Retinal pigment epithelial cell (primary cell): Measurements from ENCODE around the gene HIC2.
A peak's percentile ranks its signal among the peaks of the same experiment; 100 is the strongest.
"Not testable (repeated sequence)": the region's sequence is repeated elsewhere in the genome, so short reads cannot be mapped to it uniquely, and the experiment has no call there.

Experiments used
- DNase-seq: peaks from one replicate; pipeline ENCODE4 v3.0.0-alpha.2; 2010; ENCODE audit warnings: low read depth
- H3K4me3 ChIP-seq: 2 replicates; pipeline ENCODE4 v1.5.1; 2011; ENCODE audit warnings: mild to moderate bottlenecking, low read length, control low read depth, moderate library complexity

HIC2 gene

GRCh38 chr22:21417227-21417746 is at the start of gene HIC2:
Gene HIC2, plus strand, starts transcription at chr22:21417371. Its CDS starts 25,461 bp downstream, at chr22:21442832.
- H3K4me3 ChIP-seq = peak within 1 kb of the TSS; percentile 37
- DNase-seq = not testable (repeated sequence)

GRCh38 chr22:21368603-21369310 is 48.4 kb upstream of the HIC2 start:
- DNase-seq, H3K4me3 ChIP-seq: not testable (repeated sequence)

GRCh38 chr22:21375880-21376279 is 41.3 kb upstream of the HIC2 start:
- DNase-seq = not testable (repeated sequence)

GRCh38 chr22:21383701-21384467 is 33.3 kb upstream of the HIC2 start, which contains the start of gene RIMBP3B:
Gene RIMBP3B, plus strand, starts transcription at chr22:21383751. Its CDS starts 108 bp downstream, at chr22:21383859.
- H3K4me3 ChIP-seq, DNase-seq: not testable (repeated sequence)

More at GRCh38 chr22:21375880-21376279, 41.3 kb upstream of the HIC2 start:
- H3K4me3 ChIP-seq = not testable (repeated sequence)

GRCh38 chr22:21384468-21385357 is 32.5 kb upstream of the HIC2 start:
- DNase-seq, H3K4me3 ChIP-seq: not testable (repeated sequence)

- DNase-seq, H3K4me3 ChIP-seq: not testable (repeated sequence)
Measured at GRCh38 chr22:21389480-21389879, 27.7 kb upstream of the HIC2 start.

GRCh38 chr22:21390013-21390412 is 27.2 kb upstream of the HIC2 start:
- not testable (repeated sequence) for DNase-seq, H3K4me3 ChIP-seq

- H3K4me3 ChIP-seq, DNase-seq: not testable (repeated sequence)
Measured at GRCh38 chr22:21394613-21395012, 22.6 kb upstream of the HIC2 start.

- not testable (repeated sequence) for DNase-seq, H3K4me3 ChIP-seq
Measured at GRCh38 chr22:21401197-21401969, 15.8 kb upstream of the HIC2 start.

- not testable (repeated sequence) for H3K4me3 ChIP-seq, DNase-seq
Measured at GRCh38 chr22:21402763-21403314, 14.3 kb upstream of the HIC2 start.

- DNase-seq, H3K4me3 ChIP-seq: not testable (repeated sequence)
Measured at GRCh38 chr22:21407139-21407538, 10.0 kb upstream of the HIC2 start.

- DNase-seq, H3K4me3 ChIP-seq: not testable (repeated sequence)
Measured at GRCh38 chr22:21407792-21408191, 9.4 kb upstream of the HIC2 start.

GRCh38 chr22:21416375-21416774 is 796 bp upstream of the HIC2 start:
- H3K4me3 ChIP-seq, DNase-seq: not testable (repeated sequence)

GRCh38 chr22:21417853-21418252 is 682 bp downstream of the HIC2 start:
- not testable (repeated sequence) for DNase-seq
- peak overlapping the region; percentile 37 for H3K4me3 ChIP-seq

- not testable (repeated sequence) for H3K4me3 ChIP-seq, DNase-seq
Measured at GRCh38 chr22:21418974-21419638, 1.9 kb downstream of the HIC2 start.

- H3K4me3 ChIP-seq, DNase-seq: not testable (repeated sequence)
Measured at GRCh38 chr22:21420180-21420763, 3.1 kb downstream of the HIC2 start.

GRCh38 chr22:21424084-21424709 is 7.0 kb downstream of the HIC2 start:
- not testable (repeated sequence) for H3K4me3 ChIP-seq, DNase-seq
